GM23338 (cell line): ENCODE measurements around the gene CCR4. TPM values are rescaled to one million over a fixed set of nuclear protein-coding genes. Genes with fewer than 3 reads are reported as not detected.
"Not testable (repeated sequence)": the region's sequence is repeated elsewhere in the genome, so short reads cannot be mapped to it uniquely, and the experiment has no call there.

ENCODE experiments used
- ATAC-seq: fragments of 200-7000 bp; cut with Tn5 transposase; 3 replicates; pipeline ENCODE4 v1.9.1; 2020
- DNase-seq: peaks from one replicate; pipeline ENCODE4 v3.0.0-alpha.2; 2015; ENCODE audit warnings: low spot score
- H2AFZ ChIP-seq: fragments of 200-600 bp; sonication (generic); 2 replicates; pipeline ENCODE4 v1.8.0; 2016; ENCODE audit warnings: antibody characterized with exemption, mild to moderate bottlenecking, moderate library complexity
- H3F3A ChIP-seq: fragments of 200-600 bp; sonication (generic); replicated peaks from 2 replicates; pipeline ENCODE4 v1.8.0; 2017; ENCODE audit warnings: antibody characterized with exemption, mixed run types, low read depth
- H3K27ac ChIP-seq: fragments of 200-600 bp; sonication (generic); 2 replicates; pipeline ENCODE4 v1.6.1; 2016; ENCODE audit warnings: low read depth
- H3K27me3 ChIP-seq: fragments of 200-600 bp; sonication (generic); 2 replicates; pipeline ENCODE4 v1.8.0; 2016; ENCODE audit warnings: mild to moderate bottlenecking, mixed run types, moderate library complexity; ENCODE audit not compliant: insufficient read depth
- H3K36me3 ChIP-seq: fragments of 200-600 bp; sonication (generic); 2 replicates; pipeline ENCODE4 v1.8.0; 2016; ENCODE audit warnings: mild to moderate bottlenecking; ENCODE audit not compliant: insufficient read depth
- H3K4me1 ChIP-seq: fragments of 200-600 bp; sonication (generic); 2 replicates; pipeline ENCODE4 v1.8.0; 2016; ENCODE audit warnings: mild to moderate bottlenecking, moderate library complexity; ENCODE audit not compliant: insufficient read depth
- H3K4me2 ChIP-seq: fragments of 200-600 bp; sonication (generic); 2 replicates; pipeline ENCODE4 v1.7.1; 2017; ENCODE audit warnings: mixed run types
- H3K4me3 ChIP-seq: fragments of 200-600 bp; sonication (generic); 2 replicates; pipeline ENCODE4 v1.6.1; 2016; ENCODE audit warnings: mixed run types
- H3K79me2 ChIP-seq: fragments of 200-600 bp; sonication (generic); replicated peaks from 2 replicates; pipeline ENCODE4 v1.8.0; 2017; ENCODE audit warnings: mild to moderate bottlenecking; ENCODE audit not compliant: insufficient read depth
- H3K9me2 ChIP-seq: fragments of 200-600 bp; sonication (generic); 2 replicates; pipeline ENCODE4 v1.8.0; 2017; ENCODE audit not compliant: insufficient read depth
- H4K20me1 ChIP-seq: fragments of 200-600 bp; sonication (generic); replicated peaks from 2 replicates; pipeline ENCODE4 v1.8.0; 2017; ENCODE audit warnings: mild to moderate bottlenecking; ENCODE audit not compliant: insufficient read depth
- H3K27ac Mint-ChIP-seq: 2 replicates; pipeline ENCODE4 v1.8.0; 2020; ENCODE audit warnings: inconsistent platforms, mild to moderate bottlenecking, moderate library complexity, mixed read lengths
- H3K27me3 Mint-ChIP-seq: 3 replicates; pipeline ENCODE4 v1.8.0; 2022; ENCODE audit warnings: low read depth, mild to moderate bottlenecking, moderate library complexity, mixed read lengths, inconsistent platforms; ENCODE audit not compliant: insufficient read depth, poor library complexity
- H3K36me3 Mint-ChIP-seq: 3 replicates; pipeline ENCODE4 v1.8.0; 2021; ENCODE audit warnings: low read depth, mild to moderate bottlenecking, inconsistent platforms, moderate library complexity, mixed read lengths
- H3K4me1 Mint-ChIP-seq: 3 replicates; pipeline ENCODE4 v1.8.0; 2020; ENCODE audit warnings: mild to moderate bottlenecking, inconsistent platforms, mixed read lengths
- H3K4me3 Mint-ChIP-seq: 3 replicates; pipeline ENCODE4 v1.8.0; 2021; ENCODE audit warnings: moderate library complexity, mild to moderate bottlenecking, inconsistent platforms, mixed read lengths
- H3K9me3 Mint-ChIP-seq: 3 replicates; pipeline ENCODE4 v1.8.0; 2020; ENCODE audit warnings: moderate library complexity, mild to moderate bottlenecking, inconsistent platforms, mixed read lengths
- CREB1 ChIP-seq: fragments of 250-450 bp; sonication (Bioruptor Pico); IDR thresholded peaks from 2 replicates; pipeline ENCODE4 v1.5.0; 2020; ENCODE audit warnings: low read depth, mild to moderate bottlenecking, moderate library complexity
- EZH2 ChIP-seq: fragments of 200-600 bp; sonication (generic); IDR thresholded peaks from one replicate; pipeline ENCODE4 v1.8.0; 2017; ENCODE audit warnings: antibody characterized with exemption, mild to moderate bottlenecking, low read depth; ENCODE audit not compliant: unreplicated experiment
- POLR2AphosphoS5 ChIP-seq: IDR thresholded peaks from 2 replicates; pipeline ENCODE4 v1.6.1; 2016; ENCODE audit warnings: antibody characterized with exemption, low read depth
- STAT1 ChIP-seq: IDR thresholded peaks from one replicate; pipeline ENCODE4 v1.6.1; 2016; ENCODE audit warnings: antibody characterized with exemption; ENCODE audit not compliant: unreplicated experiment
- polyA plus RNA-seq: library from polyadenylated mRNA; unstranded; fragments of >200 nt; fragmentation: Nextera tagmentation; extraction: Ambion mirVana; gene quantifications from 2 replicates; pipeline ENCODE4 v1.2.1, GENCODE V29; 2016
- total RNA-seq: library from RNA; depleted of rRNA; stranded (reverse); fragments of >200 nt; shearing (Covaris generic); gene quantifications from 2 replicates; pipeline ENCODE4 v1.2.3, GENCODE V29; 2014
- TF ChIP-seq, protein P1 (sequence below), 2 experiments: fragments of 200-600 bp in 1 of 2; sonication (generic) in 1 of 2; conservative IDR thresholded peaks; 2 replicates each; pipeline versions ENCODE4 v1.5.1 to v1.6.1; 2016 to 2017; ENCODE audit warnings: antibody characterized with exemption in 2 of 2, low read depth in 2 of 2, mild to moderate bottlenecking in 2 of 2, moderate library complexity in 1 of 2
- TF ChIP-seq, protein P2 (sequence below): IDR thresholded peaks from 2 replicates; pipeline ENCODE4 v1.6.1; 2016; ENCODE audit warnings: antibody characterized with exemption
- TF ChIP-seq, protein P3 (sequence below): fragments of 250-450 bp; sonication (Bioruptor Pico); IDR thresholded peaks from 2 replicates; pipeline ENCODE4 v1.5.0; 2020; ENCODE audit warnings: mild to moderate bottlenecking, moderate library complexity

The CCR4 gene
- total and polyA plus RNA-seq, 2 experiments from 2014 or later, result 0.10 to 0.35 TPM

DNA sequence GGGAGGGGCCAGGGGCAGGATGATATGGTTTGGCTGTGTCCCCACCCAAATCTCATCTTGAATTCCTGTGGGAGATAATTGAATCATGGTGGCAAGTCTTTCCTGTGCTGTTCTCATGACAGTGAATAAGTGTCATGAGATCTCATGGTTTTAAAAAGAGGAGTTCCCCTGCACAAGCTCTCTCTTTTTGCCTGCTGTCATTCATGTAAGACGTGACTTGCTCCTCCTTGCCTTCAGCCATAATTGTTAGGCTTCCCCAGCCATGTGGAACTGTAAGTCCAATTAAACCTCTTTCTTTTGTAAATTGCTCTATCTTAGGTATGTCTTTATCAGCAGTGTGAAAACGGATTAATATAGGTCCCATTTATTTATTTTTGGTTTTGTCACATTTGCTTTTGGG is 20.2 kb upstream of the CCR4 start:
- H3K27me3 Mint-ChIP-seq, H3K36me3 Mint-ChIP-seq, H3K79me2 ChIP-seq, H3K27ac Mint-ChIP-seq, H2AFZ ChIP-seq, H3F3A ChIP-seq, H3K4me3 Mint-ChIP-seq, H3K27me3 ChIP-seq, H3K4me2 ChIP-seq, H3K36me3 ChIP-seq, ATAC-seq, H3K4me3 ChIP-seq, H3K27ac ChIP-seq, H3K9me2 ChIP-seq, DNase-seq, H4K20me1 ChIP-seq: not testable (repeated sequence)
- H3K9me3 Mint-ChIP-seq, result peaks cover 21% of the 10 kb centered on the region
- H3K4me1 Mint-ChIP-seq, result peaks cover 13% of the 10 kb centered on the region; the same call in 2 of the 3 replicates
- peaks cover 14% of the 10 kb centered on the region; the same call in 1 of the 2 replicates for H3K4me1 ChIP-seq

DNA sequence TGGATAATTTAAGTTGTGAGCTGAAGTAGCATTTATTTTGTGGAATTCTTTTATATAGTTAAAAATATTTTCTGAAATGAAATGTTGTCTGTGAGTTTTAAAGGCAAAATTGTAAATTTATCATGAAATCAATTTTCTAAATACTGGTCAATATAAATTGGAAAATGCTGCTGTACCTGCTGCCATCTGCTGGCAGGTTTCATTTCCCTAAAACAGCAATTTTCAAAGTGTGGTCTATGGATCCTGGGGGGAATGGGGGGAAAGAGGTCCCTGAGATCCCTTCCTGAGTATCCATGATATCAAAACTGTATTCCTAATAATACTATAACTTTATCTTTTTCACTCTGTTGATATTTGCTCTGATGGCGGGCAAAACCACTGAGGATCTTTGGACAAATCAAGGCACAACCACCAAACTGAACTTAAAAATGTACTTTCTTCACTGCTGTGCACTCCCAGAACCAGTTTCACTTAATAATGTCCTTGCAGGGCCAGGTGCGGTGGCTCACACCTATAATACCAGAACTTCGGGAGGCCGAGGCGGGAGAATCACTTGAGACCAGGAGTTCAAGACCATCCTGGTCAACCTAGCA is 17.2 kb upstream of the CCR4 start:
- Histone ChIP-seq H3K4me1 (peaks cover 7% of the 10 kb centered on the region), H3K4me3 (no peak overlapping the region), H3F3A (no peaks in the 10 kb centered on the region), H3K36me3 (no peaks in the 10 kb centered on the region), H2AFZ (no peak overlapping the region), H3K27me3 (no peaks in the 10 kb centered on the region), H3K4me2 (no peak overlapping the region), H3K9me2 (no peaks in the 10 kb centered on the region), H3K79me2 (no peaks in the 10 kb centered on the region), H4K20me1 (no peaks in the 10 kb centered on the region), H3K27ac (no peak overlapping the region)
- DNase-seq, result peak; percentile 52
- Mint-ChIP-seq H3K36me3 (peaks cover 4% of the 10 kb centered on the region; the same call in 1 of the 3 replicates), H3K9me3 (peaks cover 14% of the 10 kb centered on the region), H3K4me3 (no peak overlapping the region), H3K27ac (no peak overlapping the region), H3K4me1 (peaks cover 6% of the 10 kb centered on the region; the same call in 2 of the 3 replicates), H3K27me3 (peaks cover 5% of the 10 kb centered on the region)
- peak; percentile 65 for ATAC-seq
- TF ChIP-seq, protein P1, sequence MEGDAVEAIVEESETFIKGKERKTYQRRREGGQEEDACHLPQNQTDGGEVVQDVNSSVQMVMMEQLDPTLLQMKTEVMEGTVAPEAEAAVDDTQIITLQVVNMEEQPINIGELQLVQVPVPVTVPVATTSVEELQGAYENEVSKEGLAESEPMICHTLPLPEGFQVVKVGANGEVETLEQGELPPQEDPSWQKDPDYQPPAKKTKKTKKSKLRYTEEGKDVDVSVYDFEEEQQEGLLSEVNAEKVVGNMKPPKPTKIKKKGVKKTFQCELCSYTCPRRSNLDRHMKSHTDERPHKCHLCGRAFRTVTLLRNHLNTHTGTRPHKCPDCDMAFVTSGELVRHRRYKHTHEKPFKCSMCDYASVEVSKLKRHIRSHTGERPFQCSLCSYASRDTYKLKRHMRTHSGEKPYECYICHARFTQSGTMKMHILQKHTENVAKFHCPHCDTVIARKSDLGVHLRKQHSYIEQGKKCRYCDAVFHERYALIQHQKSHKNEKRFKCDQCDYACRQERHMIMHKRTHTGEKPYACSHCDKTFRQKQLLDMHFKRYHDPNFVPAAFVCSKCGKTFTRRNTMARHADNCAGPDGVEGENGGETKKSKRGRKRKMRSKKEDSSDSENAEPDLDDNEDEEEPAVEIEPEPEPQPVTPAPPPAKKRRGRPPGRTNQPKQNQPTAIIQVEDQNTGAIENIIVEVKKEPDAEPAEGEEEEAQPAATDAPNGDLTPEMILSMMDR (conservative IDR thresholded peaks at IDR 0.05; ENCODE audit: low read depth in 2 of 2), result peak; percentile 79 to 90
- no peak for TF ChIP-seq POLR2AphosphoS5

DNA sequence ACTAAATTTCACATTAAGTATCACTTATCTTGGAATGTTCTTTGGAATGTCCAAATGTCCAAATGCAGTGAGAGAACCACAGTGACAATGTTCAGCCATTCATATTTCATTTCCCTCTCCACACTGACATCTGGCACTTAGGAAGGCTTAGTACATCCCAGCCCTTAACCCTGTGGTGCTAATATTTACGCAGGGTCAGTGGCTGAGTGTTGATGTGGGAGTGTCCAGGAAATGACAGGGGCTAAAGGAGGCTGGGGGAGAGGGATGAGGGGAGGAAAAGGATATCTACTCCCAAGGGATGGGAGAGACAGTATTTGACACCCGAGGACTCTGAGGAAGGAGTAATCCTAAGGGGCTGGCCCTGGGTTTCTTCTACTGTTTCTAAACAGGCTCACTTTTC is 14.1 kb upstream of the CCR4 start:
- Histone ChIP-seq H3K36me3 (no peaks in the 10 kb centered on the region), H3K4me2 (no peak overlapping the region), H3F3A (no peaks in the 10 kb centered on the region), H3K27me3 (no peaks in the 10 kb centered on the region), H3K79me2 (no peaks in the 10 kb centered on the region), H2AFZ (no peak overlapping the region), H3K4me3 (no peak overlapping the region), H4K20me1 (no peaks in the 10 kb centered on the region), H3K4me1 (no peaks in the 10 kb centered on the region; the same call in 1 of the 2 replicates), H3K9me2 (no peaks in the 10 kb centered on the region), H3K27ac (no peak overlapping the region)
- H3K4me1 Mint-ChIP-seq, result no peaks in the 10 kb centered on the region
- ATAC-seq (no peak), DNase-seq (no peak)
- H3K27ac Mint-ChIP-seq, result no peak overlapping the region
- peaks cover 3% of the 10 kb centered on the region for H3K27me3 Mint-ChIP-seq
- no peak overlapping the region for H3K4me3 Mint-ChIP-seq
- peaks cover 6% of the 10 kb centered on the region; the same call in 2 of the 3 replicates for H3K36me3 Mint-ChIP-seq
- H3K9me3 Mint-ChIP-seq, result peaks cover 14% of the 10 kb centered on the region
- TF ChIP-seq, protein P2, sequence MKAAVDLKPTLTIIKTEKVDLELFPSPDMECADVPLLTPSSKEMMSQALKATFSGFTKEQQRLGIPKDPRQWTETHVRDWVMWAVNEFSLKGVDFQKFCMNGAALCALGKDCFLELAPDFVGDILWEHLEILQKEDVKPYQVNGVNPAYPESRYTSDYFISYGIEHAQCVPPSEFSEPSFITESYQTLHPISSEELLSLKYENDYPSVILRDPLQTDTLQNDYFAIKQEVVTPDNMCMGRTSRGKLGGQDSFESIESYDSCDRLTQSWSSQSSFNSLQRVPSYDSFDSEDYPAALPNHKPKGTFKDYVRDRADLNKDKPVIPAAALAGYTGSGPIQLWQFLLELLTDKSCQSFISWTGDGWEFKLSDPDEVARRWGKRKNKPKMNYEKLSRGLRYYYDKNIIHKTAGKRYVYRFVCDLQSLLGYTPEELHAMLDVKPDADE, result no peak
- TF ChIP-seq, protein P3, sequence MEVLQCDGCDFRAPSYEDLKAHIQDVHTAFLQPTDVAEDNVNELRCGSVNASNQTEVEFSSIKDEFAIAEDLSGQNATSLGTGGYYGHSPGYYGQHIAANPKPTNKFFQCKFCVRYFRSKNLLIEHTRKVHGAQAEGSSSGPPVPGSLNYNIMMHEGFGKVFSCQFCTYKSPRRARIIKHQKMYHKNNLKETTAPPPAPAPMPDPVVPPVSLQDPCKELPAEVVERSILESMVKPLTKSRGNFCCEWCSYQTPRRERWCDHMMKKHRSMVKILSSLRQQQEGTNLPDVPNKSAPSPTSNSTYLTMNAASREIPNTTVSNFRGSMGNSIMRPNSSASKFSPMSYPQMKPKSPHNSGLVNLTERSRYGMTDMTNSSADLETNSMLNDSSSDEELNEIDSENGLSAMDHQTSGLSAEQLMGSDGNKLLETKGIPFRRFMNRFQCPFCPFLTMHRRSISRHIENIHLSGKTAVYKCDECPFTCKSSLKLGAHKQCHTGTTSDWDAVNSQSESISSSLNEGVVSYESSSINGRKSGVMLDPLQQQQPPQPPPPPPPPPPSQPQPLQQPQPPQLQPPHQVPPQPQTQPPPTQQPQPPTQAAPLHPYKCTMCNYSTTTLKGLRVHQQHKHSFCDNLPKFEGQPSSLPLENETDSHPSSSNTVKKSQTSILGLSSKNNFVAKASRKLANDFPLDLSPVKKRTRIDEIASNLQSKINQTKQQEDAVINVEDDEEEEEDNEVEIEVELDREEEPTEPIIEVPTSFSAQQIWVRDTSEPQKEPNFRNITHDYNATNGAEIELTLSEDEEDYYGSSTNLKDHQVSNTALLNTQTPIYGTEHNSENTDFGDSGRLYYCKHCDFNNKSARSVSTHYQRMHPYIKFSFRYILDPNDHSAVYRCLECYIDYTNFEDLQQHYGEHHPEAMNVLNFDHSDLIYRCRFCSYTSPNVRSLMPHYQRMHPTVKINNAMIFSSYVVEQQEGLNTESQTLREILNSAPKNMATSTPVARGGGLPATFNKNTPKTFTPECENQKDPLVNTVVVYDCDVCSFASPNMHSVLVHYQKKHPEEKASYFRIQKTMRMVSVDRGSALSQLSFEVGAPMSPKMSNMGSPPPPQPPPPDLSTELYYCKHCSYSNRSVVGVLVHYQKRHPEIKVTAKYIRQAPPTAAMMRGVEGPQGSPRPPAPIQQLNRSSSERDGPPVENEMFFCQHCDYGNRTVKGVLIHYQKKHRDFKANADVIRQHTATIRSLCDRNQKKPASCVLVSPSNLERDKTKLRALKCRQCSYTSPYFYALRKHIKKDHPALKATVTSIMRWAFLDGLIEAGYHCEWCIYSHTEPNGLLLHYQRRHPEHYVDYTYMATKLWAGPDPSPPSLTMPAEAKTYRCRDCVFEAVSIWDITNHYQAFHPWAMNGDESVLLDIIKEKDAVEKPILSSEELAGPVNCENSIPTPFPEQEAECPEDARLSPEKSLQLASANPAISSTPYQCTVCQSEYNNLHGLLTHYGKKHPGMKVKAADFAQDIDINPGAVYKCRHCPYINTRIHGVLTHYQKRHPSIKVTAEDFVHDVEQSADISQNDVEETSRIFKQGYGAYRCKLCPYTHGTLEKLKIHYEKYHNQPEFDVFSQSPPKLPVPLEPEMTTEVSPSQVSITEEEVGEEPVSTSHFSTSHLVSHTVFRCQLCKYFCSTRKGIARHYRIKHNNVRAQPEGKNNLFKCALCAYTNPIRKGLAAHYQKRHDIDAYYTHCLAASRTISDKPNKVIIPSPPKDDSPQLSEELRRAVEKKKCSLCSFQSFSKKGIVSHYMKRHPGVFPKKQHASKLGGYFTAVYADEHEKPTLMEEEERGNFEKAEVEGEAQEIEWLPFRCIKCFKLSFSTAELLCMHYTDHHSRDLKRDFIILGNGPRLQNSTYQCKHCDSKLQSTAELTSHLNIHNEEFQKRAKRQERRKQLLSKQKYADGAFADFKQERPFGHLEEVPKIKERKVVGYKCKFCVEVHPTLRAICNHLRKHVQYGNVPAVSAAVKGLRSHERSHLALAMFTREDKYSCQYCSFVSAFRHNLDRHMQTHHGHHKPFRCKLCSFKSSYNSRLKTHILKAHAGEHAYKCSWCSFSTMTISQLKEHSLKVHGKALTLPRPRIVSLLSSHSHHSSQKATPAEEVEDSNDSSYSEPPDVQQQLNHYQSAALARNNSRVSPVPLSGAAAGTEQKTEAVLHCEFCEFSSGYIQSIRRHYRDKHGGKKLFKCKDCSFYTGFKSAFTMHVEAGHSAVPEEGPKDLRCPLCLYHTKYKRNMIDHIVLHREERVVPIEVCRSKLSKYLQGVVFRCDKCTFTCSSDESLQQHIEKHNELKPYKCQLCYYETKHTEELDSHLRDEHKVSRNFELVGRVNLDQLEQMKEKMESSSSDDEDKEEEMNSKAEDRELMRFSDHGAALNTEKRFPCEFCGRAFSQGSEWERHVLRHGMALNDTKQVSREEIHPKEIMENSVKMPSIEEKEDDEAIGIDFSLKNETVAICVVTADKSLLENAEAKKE (CRISPR knock-in tag), result no peak
- TF ChIP-seq CREB1 (CRISPR knock-in tag) (no peak), STAT1 (no peak), EZH2 (no peak)
